ENCODE results near the gene CTIF.

The CTIF gene

GRCh38 chr18:48852292-48852691 is 313.5 kb downstream of the CTIF start:
- no peak overlapping the region for H3K4me3 ChIP-seq (ENCODE audit: low read depth in 1 of 2, low read length in 1 of 2)
- H3K36me3 ChIP-seq = no peaks in the 10 kb centered on the region
- no peaks in the 10 kb centered on the region for H3K27me3 ChIP-seq
- no peaks in the 10 kb centered on the region for H3K9me3 ChIP-seq
- TF ChIP-seq, protein P1, sequence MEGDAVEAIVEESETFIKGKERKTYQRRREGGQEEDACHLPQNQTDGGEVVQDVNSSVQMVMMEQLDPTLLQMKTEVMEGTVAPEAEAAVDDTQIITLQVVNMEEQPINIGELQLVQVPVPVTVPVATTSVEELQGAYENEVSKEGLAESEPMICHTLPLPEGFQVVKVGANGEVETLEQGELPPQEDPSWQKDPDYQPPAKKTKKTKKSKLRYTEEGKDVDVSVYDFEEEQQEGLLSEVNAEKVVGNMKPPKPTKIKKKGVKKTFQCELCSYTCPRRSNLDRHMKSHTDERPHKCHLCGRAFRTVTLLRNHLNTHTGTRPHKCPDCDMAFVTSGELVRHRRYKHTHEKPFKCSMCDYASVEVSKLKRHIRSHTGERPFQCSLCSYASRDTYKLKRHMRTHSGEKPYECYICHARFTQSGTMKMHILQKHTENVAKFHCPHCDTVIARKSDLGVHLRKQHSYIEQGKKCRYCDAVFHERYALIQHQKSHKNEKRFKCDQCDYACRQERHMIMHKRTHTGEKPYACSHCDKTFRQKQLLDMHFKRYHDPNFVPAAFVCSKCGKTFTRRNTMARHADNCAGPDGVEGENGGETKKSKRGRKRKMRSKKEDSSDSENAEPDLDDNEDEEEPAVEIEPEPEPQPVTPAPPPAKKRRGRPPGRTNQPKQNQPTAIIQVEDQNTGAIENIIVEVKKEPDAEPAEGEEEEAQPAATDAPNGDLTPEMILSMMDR (IDR thresholded peaks at IDR 0.05) = no peak
- peaks cover 0 to 8% of the 10 kb centered on the region in 2 experiments for H3K4me1 ChIP-seq (ENCODE audit: control insufficient read depth in 1 of 2, insufficient read depth in 1 of 2, low read depth in 1 of 2, low read length in 1 of 2)
- no peak overlapping the region for H3K27ac ChIP-seq

DNA sequence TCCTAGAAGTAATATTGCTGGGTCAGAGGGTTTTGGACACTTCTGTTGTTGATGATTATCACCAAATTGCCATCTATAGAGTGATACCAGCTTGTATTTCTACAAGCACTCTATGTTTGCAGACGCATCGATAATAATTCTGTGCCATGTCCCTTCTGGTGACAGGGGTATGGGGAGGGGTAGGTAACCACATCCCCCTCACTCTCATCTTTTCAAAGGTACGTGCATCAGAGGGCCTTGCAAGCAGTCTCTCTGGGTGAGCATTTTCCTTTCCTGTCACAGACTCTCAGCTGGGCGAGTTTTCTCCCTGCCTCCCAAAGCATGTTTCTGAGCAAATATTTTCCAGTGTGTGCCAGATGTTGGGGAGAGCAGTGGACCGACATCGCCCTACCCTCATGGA is 314.0 kb downstream of the CTIF start:
- no peak overlapping the region for H3K4me3 ChIP-seq (ENCODE audit: low read depth in 1 of 2, low read length in 1 of 2)
- TF ChIP-seq, protein P1 (IDR thresholded peaks at IDR 0.05) = no peak
- H3K4me1 ChIP-seq (ENCODE audit: control insufficient read depth in 1 of 2, insufficient read depth in 1 of 2, low read depth in 1 of 2, low read length in 1 of 2) = peaks cover 0 to 8% of the 10 kb centered on the region in 2 experiments
- H3K36me3 ChIP-seq = no peaks in the 10 kb centered on the region
- no peak overlapping the region for H3K27ac ChIP-seq
- no peaks in the 10 kb centered on the region for H3K27me3 ChIP-seq
- H3K9me3 ChIP-seq = no peaks in the 10 kb centered on the region

- Histone ChIP-seq H3K4me3 (ENCODE audit: low read depth in 1 of 2, low read length in 1 of 2) (no peak overlapping the region), H3K27me3 (no peaks in the 10 kb centered on the region), H3K4me1 (ENCODE audit: control insufficient read depth in 1 of 2, insufficient read depth in 1 of 2, low read depth in 1 of 2, low read length in 1 of 2) (peaks cover 0 to 8% of the 10 kb centered on the region in 2 experiments), H3K27ac (no peak overlapping the region), H3K36me3 (no peaks in the 10 kb centered on the region), H3K9me3 (no peaks in the 10 kb centered on the region)
- TF ChIP-seq, protein P1 (IDR thresholded peaks at IDR 0.05) = no peak
Measured at GRCh38 chr18:48853588-48853987, 314.8 kb downstream of the CTIF start.

GRCh38 chr18:48854780-48855179 is 315.9 kb downstream of the CTIF start:
- no peaks in the 10 kb centered on the region for H3K36me3 ChIP-seq
- peaks cover 0 to 8% of the 10 kb centered on the region in 2 experiments for H3K4me1 ChIP-seq (ENCODE audit: control insufficient read depth in 1 of 2, insufficient read depth in 1 of 2, low read depth in 1 of 2, low read length in 1 of 2)
- TF ChIP-seq, protein P1 (IDR thresholded peaks at IDR 0.05) = no peak
- no peaks in the 10 kb centered on the region for H3K27me3 ChIP-seq
- H3K9me3 ChIP-seq = no peaks in the 10 kb centered on the region
- H3K27ac ChIP-seq = no peak overlapping the region
- H3K4me3 ChIP-seq (ENCODE audit: low read depth in 1 of 2, low read length in 1 of 2) = no peak overlapping the region

GRCh38 chr18:48855422-48856377 is 316.9 kb downstream of the CTIF start:
- Histone ChIP-seq H3K27ac (no peak overlapping the region), H3K27me3 (no peaks in the 10 kb centered on the region), H3K9me3 (no peaks in the 10 kb centered on the region), H3K4me1 (ENCODE audit: control insufficient read depth in 1 of 2, insufficient read depth in 1 of 2, low read depth in 1 of 2, low read length in 1 of 2) (peaks cover 0 to 8% of the 10 kb centered on the region in 2 experiments), H3K4me3 (ENCODE audit: low read depth in 1 of 2, low read length in 1 of 2) (no peak overlapping the region), H3K36me3 (no peaks in the 10 kb centered on the region)
- TF ChIP-seq, protein P1 (IDR thresholded peaks at IDR 0.05) = no peak
